HG02938 (cell line): ENCODE results near the gene NOX5.
A peak's percentile ranks its signal among the peaks of the same experiment; 100 is the strongest.

Source experiments
- ATAC-seq: cut with Tn5 transposase; IDR thresholded peaks from one replicate; pipeline ENCODE4 v1.9.1; 2021; ENCODE audit warnings: mild to moderate bottlenecking, moderate library complexity; ENCODE audit not compliant: unreplicated experiment

The NOX5 gene

DNA sequence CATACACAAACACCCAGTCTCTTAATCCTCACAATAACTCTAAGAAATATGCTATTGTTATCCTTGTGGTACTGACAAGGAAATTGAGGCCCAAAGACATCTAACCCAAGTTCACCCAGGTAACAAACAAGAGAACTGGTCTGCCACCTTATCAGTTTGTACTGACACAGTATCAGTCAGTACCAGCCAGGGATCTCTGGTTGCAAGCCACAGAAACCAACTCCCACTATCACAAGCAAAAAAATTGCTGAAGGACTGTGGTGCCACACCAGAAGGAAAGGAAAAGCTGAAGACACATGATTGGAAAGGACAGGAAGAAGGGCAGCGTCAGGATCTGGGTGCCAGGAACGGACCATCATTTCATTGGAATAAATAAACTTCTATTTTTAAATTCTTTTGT is 82.1 kb downstream of the NOX5 start:
- no peak for ATAC-seq

DNA sequence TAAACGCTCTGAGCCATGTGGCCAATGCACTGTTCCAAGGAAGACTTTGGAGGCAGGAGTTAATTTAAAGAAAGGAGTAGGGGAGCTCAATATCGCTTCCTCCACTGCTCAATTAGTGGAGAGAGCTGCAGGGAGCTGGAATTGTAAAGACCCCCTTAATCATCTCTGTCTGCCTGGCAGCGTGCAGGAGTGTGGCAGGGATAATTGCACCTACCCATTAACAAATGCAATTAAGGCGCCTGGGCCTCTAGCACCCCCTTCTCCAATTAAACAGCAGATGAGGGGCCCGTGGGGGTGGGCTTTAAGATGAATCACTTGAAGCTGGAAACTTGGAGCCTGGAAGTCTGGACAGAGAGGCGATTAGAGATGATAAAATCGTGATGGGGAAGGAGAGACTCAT is 84.3 kb downstream of the NOX5 start:
- no peak for ATAC-seq

DNA sequence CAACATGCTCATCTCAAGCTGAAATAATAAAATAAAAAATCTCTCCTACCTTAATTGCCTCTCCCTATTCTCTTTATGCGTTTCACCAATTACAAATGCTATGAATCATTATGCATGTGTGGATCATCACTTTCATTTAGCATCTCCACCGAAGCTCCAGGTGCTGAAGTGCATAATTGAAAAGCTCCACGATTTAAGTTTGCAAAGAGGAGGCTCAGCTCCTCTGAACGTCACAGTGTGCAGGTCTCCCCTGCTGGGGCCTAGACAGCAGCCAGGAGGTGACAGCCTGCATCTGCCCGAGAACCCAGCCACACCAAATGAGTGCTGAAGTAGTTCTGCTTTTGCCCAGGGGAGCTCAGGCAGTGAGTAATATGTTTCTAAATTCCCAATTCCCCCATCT is 85.4 kb downstream of the NOX5 start:
- ATAC-seq = no peak

DNA sequence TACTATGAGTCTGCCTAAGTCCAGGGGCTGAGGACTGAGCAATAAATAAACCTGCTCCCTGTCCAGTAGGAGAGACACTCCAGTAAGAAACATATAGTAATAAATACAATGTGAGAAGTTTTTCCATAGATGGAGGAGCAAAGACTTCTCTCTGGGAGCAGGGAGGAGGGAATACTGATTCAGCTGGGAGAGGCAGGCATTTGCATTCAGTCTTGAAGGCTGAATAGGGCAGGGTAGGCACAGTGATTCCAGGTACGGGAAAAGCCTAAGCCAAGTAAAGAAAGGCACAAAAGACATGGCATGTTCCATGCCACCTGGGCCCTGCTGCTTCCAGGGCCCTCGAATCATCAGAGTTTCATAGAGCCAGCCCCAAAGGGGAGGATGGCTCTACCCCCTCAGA is 86.3 kb downstream of the NOX5 start:
- ATAC-seq = no peak

DNA sequence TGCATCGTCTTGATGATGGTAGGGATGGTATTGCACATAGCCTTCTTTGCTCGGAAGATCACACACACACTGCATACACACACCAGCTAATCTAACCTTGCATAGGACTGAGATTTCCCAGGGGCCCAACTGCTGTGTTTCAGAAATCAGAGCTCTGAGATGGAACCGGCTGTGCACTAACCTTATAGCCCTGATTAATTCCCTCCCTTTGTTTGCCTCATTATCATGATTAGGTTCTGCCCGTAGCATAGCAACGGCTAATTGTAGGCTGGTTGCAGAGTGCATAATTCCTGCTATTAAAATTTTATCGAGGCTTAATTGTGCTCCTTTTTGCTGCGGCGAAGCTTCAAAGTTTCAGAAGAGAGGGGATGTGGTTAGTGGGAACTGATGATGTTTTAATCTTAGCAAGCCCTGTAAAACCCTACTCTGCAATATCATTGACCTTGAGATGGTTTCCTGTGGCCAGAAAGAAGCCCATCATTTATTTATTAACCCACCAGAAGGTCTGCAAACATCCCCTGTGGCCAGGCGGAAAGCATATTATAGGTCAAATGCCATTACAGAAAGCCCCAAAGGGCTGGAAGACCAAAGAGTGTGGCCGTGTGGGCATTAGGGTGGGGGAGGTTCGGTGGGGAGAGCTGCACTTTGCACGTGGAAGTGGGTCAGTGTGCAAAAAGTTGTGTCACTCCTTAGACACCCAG is 89.7 kb downstream of the NOX5 start:
- ATAC-seq = peak; percentile 84

DNA sequence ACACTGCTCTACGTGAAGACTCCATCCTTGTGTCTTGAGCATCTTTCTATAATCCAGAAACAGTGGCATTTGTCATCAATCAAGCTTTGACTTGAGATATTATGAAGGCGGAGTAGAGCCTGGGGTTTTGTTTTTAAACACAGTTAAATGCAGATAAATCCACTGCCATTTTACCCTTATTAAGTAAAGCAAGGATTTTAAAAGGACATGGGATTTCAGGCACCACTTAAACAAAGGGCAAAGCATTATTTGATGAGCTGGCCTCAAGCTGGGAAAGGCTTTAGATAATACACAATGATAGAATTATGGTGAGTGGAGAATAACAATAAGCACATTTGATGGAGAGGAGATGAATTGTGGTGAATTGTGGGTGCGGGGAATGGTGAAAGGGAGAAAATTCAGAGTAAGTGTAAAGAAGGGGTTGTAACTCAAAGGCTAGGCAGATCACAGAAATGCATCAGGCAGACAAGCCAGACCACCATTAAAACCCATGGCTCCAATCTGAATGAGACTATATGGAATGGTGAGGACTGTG is 91.0 kb downstream of the NOX5 start:
- ATAC-seq = no peak

DNA sequence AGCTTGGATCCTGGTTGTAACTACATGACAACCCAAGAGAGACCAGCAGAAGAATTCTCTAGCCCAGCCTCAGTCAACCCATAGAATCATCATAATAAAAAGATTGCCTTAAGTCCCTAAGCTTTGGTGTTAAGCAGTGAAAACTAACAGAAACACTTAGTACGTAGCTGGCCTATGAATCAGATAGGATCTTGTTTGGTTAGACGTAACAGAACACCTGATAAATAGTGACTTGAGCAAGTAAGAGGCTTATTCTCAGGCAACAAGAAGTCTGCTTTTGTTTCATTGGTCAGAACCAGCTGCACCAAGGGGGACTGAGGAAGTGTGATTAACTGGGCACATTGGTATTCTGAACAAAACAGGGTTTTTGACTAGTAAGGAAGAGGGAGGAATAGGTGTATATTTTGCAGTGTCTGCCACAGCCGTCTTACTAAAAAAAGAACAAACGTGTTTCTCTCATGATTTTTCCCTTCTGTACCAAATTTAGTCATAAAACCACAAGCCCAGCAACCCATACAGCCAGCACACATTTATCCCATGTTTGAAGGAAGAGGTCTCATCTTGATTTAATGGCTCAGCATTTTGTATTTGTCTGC is 92.6 kb downstream of the NOX5 start:
- ATAC-seq = no peak
